DND-41 (cell line): ENCODE results near the gene SMCO4.
A peak's percentile ranks its signal among the peaks of the same experiment; 100 is the strongest.

ENCODE experiments used
- ATAC-seq: fragments of 200-7000 bp; cut with Tn5 transposase; 3 replicates; pipeline ENCODE4 v1.9.1; 2021; ENCODE audit warnings: low read depth; ENCODE audit not compliant: insufficient read depth
- DNase-seq: peaks from one replicate; pipeline ENCODE4 v3.0.0-alpha.2; 2020
- H2AFZ ChIP-seq: 2 replicates; pipeline ENCODE4 v1.6.0; 2012; ENCODE audit warnings: low read depth, low read length
- H3K27ac ChIP-seq: 2 replicates; pipeline ENCODE4 v1.5.1; 2012; ENCODE audit warnings: low read length, inconsistent platforms
- H3K27me3 ChIP-seq: fragments of 200-600 bp; sonication (generic); 2 replicates; pipeline ENCODE4 v1.6.0; 2012; ENCODE audit warnings: low read length, mild to moderate bottlenecking, inconsistent platforms; ENCODE audit not compliant: insufficient read depth, poor library complexity
- H3K36me3 ChIP-seq: 2 replicates; pipeline ENCODE4 v1.5.1; 2012; ENCODE audit warnings: low read length, inconsistent platforms; ENCODE audit not compliant: insufficient read depth
- H3K4me1 ChIP-seq: 2 replicates; pipeline ENCODE4 v1.5.1; 2012; ENCODE audit warnings: mild to moderate bottlenecking, low read length; ENCODE audit not compliant: insufficient read depth
- H3K4me2 ChIP-seq: 2 replicates; pipeline ENCODE4 v1.6.0; 2012; ENCODE audit warnings: mild to moderate bottlenecking, moderate library complexity, low read length, inconsistent platforms; ENCODE audit not compliant: insufficient read depth
- H3K4me3 ChIP-seq, 2 experiments: fragments of 200-600 bp in 1 of 2; shearing (Covaris generic) in 1 of 2; 2 replicates each; pipeline ENCODE4 v1.5.1; 2012 to 2016; ENCODE audit warnings: inconsistent platforms in 2 of 2, low read length in 2 of 2, mild to moderate bottlenecking in 2 of 2, low read depth in 1 of 2, moderate library complexity in 1 of 2
- H3K79me2 ChIP-seq: 2 replicates; pipeline ENCODE4 v1.6.0; 2012; ENCODE audit warnings: low read length, inconsistent platforms; ENCODE audit not compliant: insufficient read depth
- H3K9ac ChIP-seq: 2 replicates; pipeline ENCODE4 v1.6.0; 2012; ENCODE audit warnings: low read depth, mild to moderate bottlenecking, inconsistent platforms, low read length, moderate library complexity
- H3K9me3 ChIP-seq: 2 replicates; pipeline ENCODE4 v1.5.1; 2012; ENCODE audit warnings: low read length, moderate library complexity, mild to moderate bottlenecking, inconsistent platforms; ENCODE audit not compliant: insufficient read depth, severe bottlenecking
- H4K20me1 ChIP-seq: 2 replicates; pipeline ENCODE4 v1.6.0; 2012; ENCODE audit warnings: low read length; ENCODE audit not compliant: insufficient read depth
- EZH2 ChIP-seq: IDR thresholded peaks from 3 replicates; pipeline ENCODE4 v1.6.1; 2012; ENCODE audit warnings: borderline replicate concordance, low read depth, mild to moderate bottlenecking, moderate library complexity, low read length, inconsistent platforms; ENCODE audit not compliant: severe bottlenecking
- TF ChIP-seq, protein P1 (sequence below): IDR thresholded peaks from 2 replicates; pipeline ENCODE4 v1.5.1; 2012; ENCODE audit warnings: borderline replicate concordance, low read length, moderate library complexity, mild to moderate bottlenecking; ENCODE audit not compliant: poor library complexity, severe bottlenecking; ENCODE audit errors: extremely low read depth

SMCO4 gene

DNA sequence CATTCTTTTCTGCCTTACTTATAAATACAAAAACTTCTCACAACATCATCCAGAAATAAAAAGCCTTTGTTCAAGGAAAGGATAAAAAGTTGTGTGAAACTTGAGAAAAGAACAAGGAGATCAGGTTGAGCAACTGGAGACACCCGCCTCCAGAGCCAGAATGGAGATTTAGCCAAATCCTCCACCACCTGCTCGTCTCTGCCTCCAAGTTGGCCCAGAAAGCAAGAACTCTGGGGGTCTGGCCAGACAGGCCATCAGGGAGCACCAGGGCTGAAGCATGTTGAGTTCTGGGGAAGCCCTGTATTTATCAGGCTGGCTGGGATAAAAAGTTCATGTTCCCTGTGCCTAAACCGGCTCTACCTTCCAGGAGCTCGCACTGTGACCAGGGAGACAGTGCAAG is 14.9 kb downstream of the SMCO4 start:
- Histone ChIP-seq H2AFZ (no peak overlapping the region), H3K27me3 (no peaks in the 10 kb centered on the region), H4K20me1 (peaks cover 5% of the 10 kb centered on the region), H3K9ac (no peak overlapping the region), H3K27ac (no peak overlapping the region), H3K4me1 (peaks cover 47% of the 10 kb centered on the region), H3K79me2 (0 out of 2 replicates have a peak, but pooled peaks cover 3% of the 10 kb centered on the region), H3K4me2 (no peak overlapping the region), H3K9me3 (no peaks in the 10 kb centered on the region), H3K4me3 (no peak overlapping the region), H3K36me3 (no peaks in the 10 kb centered on the region)
- TF ChIP-seq, protein P1, sequence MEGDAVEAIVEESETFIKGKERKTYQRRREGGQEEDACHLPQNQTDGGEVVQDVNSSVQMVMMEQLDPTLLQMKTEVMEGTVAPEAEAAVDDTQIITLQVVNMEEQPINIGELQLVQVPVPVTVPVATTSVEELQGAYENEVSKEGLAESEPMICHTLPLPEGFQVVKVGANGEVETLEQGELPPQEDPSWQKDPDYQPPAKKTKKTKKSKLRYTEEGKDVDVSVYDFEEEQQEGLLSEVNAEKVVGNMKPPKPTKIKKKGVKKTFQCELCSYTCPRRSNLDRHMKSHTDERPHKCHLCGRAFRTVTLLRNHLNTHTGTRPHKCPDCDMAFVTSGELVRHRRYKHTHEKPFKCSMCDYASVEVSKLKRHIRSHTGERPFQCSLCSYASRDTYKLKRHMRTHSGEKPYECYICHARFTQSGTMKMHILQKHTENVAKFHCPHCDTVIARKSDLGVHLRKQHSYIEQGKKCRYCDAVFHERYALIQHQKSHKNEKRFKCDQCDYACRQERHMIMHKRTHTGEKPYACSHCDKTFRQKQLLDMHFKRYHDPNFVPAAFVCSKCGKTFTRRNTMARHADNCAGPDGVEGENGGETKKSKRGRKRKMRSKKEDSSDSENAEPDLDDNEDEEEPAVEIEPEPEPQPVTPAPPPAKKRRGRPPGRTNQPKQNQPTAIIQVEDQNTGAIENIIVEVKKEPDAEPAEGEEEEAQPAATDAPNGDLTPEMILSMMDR: no peak
- no peak for TF ChIP-seq EZH2
- DNase-seq (no peak), ATAC-seq (no peak)

DNA sequence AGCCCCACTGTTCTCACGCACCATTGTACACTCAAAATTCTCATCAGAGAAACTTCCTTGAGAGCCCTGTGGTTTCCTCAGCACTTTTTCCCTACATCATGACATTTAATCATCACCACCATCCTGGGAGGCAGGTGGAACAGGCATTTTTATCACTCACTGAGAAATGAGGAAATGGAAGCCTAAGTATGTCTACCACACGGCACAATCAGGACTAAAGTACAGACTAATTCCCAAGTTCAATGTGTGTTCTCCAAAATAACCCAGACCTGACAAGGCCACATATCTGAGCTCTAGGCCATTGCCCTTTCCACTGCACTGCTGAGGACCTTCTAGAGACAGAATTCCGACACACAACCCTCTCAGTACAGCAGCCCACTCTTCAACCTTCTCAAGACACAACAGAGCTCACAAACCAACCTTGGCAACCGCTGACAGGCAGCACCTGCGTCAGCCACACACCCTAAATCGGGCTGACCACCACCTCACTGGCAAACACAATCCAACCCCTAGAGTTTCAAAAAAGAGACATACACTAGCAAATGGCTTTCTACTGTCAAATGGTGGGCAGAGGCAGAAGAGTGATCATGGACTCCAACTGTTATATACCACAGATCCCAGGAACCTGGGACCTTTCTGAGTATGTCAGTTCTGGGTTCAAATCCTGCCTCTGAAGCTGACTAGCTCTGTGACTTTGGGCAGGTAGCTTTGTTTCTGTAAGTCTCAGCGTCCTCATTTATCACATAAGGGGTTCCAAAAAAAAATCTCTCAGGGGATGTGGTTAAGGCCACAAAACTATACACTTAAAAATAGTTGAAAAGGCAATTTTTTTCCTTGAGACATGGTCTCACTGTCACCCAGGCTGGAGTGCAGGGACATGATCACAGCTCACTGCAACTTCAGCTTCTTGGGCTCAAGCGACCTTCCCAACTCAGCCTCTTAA is 16.3 kb downstream of the SMCO4 start:
- H3K9ac ChIP-seq: no peak overlapping the region

DNA sequence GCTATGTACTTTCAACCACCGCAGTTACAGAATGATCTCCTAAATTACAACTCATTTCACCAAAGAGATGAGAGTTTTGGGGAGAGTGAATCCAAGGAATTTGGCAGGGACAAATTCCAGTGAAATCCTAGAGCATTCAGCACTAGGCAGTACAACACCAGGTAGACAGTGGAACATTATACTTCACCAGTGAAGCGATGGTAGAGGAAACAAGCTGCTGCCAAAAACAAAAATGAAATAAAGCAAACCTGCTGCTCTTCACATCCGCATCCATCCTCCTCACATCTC is 16.9 kb downstream of the SMCO4 start:
- no peak for ATAC-seq
- H3K27me3 ChIP-seq: no peaks in the 10 kb centered on the region

More for the DNA sequence above, 16.3 kb downstream of the SMCO4 start:
- peaks cover 5% of the 10 kb centered on the region; the same call in 1 of the 2 replicates for H4K20me1 ChIP-seq
- H3K4me3 ChIP-seq: no peak overlapping the region
- no peaks in the 10 kb centered on the region for H3K27me3 ChIP-seq
- no peak overlapping the region for H3K4me2 ChIP-seq
- DNase-seq (no peak), ATAC-seq (peak; percentile 14; the same call in 1 of the 3 replicates)
- peaks cover 60% of the 10 kb centered on the region for H3K4me1 ChIP-seq
- H3K9me3 ChIP-seq: no peaks in the 10 kb centered on the region
- no peak overlapping the region for H2AFZ ChIP-seq
- H3K27ac ChIP-seq: no peak overlapping the region
- H3K36me3 ChIP-seq: no peaks in the 10 kb centered on the region
- 0 out of 2 replicates have a peak, but pooled peaks cover 3% of the 10 kb centered on the region for H3K79me2 ChIP-seq
- TF ChIP-seq, protein P1: no peak
- TF ChIP-seq EZH2: no peak

More for the DNA sequence above, 16.9 kb downstream of the SMCO4 start:
- Histone ChIP-seq H4K20me1 (peaks cover 5% of the 10 kb centered on the region; the same call in 1 of the 2 replicates), H2AFZ (no peak overlapping the region), H3K27ac (no peak overlapping the region), H3K79me2 (0 out of 2 replicates have a peak, but pooled peaks cover 3% of the 10 kb centered on the region), H3K4me3 (no peak overlapping the region), H3K36me3 (no peaks in the 10 kb centered on the region), H3K9ac (no peak overlapping the region), H3K4me2 (no peak overlapping the region), H3K9me3 (no peaks in the 10 kb centered on the region), H3K4me1 (peaks cover 60% of the 10 kb centered on the region)
- no peak for TF ChIP-seq EZH2
- TF ChIP-seq, protein P1: no peak
- DNase-seq: no peak
